GM12878 (cell line): ENCODE measurements around the gene MICALL1. TPM values are rescaled to one million over a fixed set of nuclear protein-coding genes. Genes with fewer than 3 reads are reported as not detected.

Source experiments
- CHD4 ChIP-seq: fragments of 200-600 bp; sonication (generic); IDR thresholded peaks from 2 replicates; pipeline ENCODE4 v1.6.1; 2016; ENCODE audit warnings: mild to moderate bottlenecking
- EGR1 ChIP-seq, 2 experiments: IDR thresholded peaks; 1 replicate in 1 of 2; 2 replicates in 1 of 2; pipeline ENCODE4 v1.6.1; 2011 to 2012; ENCODE audit warnings: low read depth in 2 of 2, low read length in 2 of 2, borderline replicate concordance in 1 of 2, mild to moderate bottlenecking in 1 of 2, moderate library complexity in 1 of 2
- ETV6 ChIP-seq, 2 experiments: fragments of 450-650 bp in 1 of 2; IDR thresholded peaks in 1 of 2; conservative IDR thresholded peaks in 1 of 2; 2 replicates each; pipeline ENCODE4 v1.6.1; 2014; ENCODE audit warnings: antibody characterized with exemption in 1 of 2, borderline replicate concordance in 1 of 2, low read depth in 1 of 2, mild to moderate bottlenecking in 1 of 2, moderate library complexity in 1 of 2
- HDAC2 ChIP-seq: fragments of 200-600 bp; sonication (generic); IDR thresholded peaks from 2 replicates; pipeline ENCODE4 v1.6.1; 2017
- NR2C1 ChIP-seq: fragments of 450-650 bp; IDR thresholded peaks from 2 replicates; pipeline ENCODE4 v1.6.1; 2017; ENCODE audit warnings: antibody characterized with exemption, mild to moderate bottlenecking, moderate library complexity
- NR2F1 ChIP-seq: fragments of 450-650 bp; conservative IDR thresholded peaks from 2 replicates; pipeline ENCODE4 v1.6.1; 2017; ENCODE audit warnings: mild to moderate bottlenecking
- NRF1 ChIP-seq: conservative IDR thresholded peaks from 2 replicates; pipeline ENCODE4 v1.6.1; 2011; ENCODE audit warnings: mild to moderate bottlenecking, low read depth, low read length, improper control_type of control experiment
- TCF3 ChIP-seq: IDR thresholded peaks from 2 replicates; pipeline ENCODE4 v1.6.1; 2012; ENCODE audit warnings: low read depth, mild to moderate bottlenecking, low read length, borderline replicate concordance; ENCODE audit not compliant: insufficient read depth
- ZNF217 ChIP-seq: fragments of 450-650 bp; IDR thresholded peaks from 2 replicates; pipeline ENCODE4 v1.6.1; 2017; ENCODE audit warnings: antibody characterized with exemption, mild to moderate bottlenecking
- ZNF274 ChIP-seq: IDR thresholded peaks from one replicate; pipeline ENCODE4 v1.8.0; 2011; ENCODE audit not compliant: insufficient read length, insufficient read depth
- polyA plus RNA-seq, 11 experiments: library from polyadenylated mRNA; depleted of rRNA in 4 of 11; unstranded in 6 of 11; stranded (reverse) in 5 of 11; fragments of >200 nt; fragmentation: Nextera tagmentation in 4 of 11; fragmentation: Illumina TruSeq in 1 of 11; extraction: Ambion mirVana in 4 of 11; extraction: Trizol in 1 of 11; gene quantifications; 1 replicate in 1 of 11; 2 replicates in 10 of 11; pipeline versions ENCODE4 v1.2.1 to v1.2.3, GENCODE V29; 2011 to 2016; ENCODE audit warnings: inconsistent platforms in 2 of 11, missing spikeins in 2 of 11, low read depth in 1 of 11
- total RNA-seq, 4 experiments: library from RNA; depleted of rRNA in 3 of 4; stranded (reverse); fragments of >200 nt in 3 of 4; fragmentation: Illumina TruSeq in 1 of 4; extraction: Trizol in 1 of 4; gene quantifications; 2 replicates each; pipeline versions ENCODE4 v1.2.1 to v1.2.3, GENCODE V29; 2013 to 2021
- TF ChIP-seq, protein P1 (sequence below): fragments of 450-650 bp; IDR thresholded peaks from 2 replicates; pipeline ENCODE4 v1.6.1; 2017; ENCODE audit warnings: mild to moderate bottlenecking, moderate library complexity
- TF ChIP-seq, protein P2 (sequence below): IDR thresholded peaks from 2 replicates; pipeline ENCODE4 v1.6.1; 2011; ENCODE audit warnings: borderline replicate concordance, low read depth, mild to moderate bottlenecking, moderate library complexity, mixed read lengths, low read length; ENCODE audit not compliant: insufficient read depth; ENCODE audit errors: extremely low read length
- TF ChIP-seq, protein P3 (sequence below): fragments of 450-650 bp; IDR thresholded peaks from 2 replicates; pipeline ENCODE4 v1.6.1; 2017; ENCODE audit warnings: mild to moderate bottlenecking, moderate library complexity
- TF ChIP-seq, protein P4 (sequence below): fragments of 450-650 bp; IDR thresholded peaks from 2 replicates; pipeline ENCODE4 v1.6.1; 2017; ENCODE audit warnings: mild to moderate bottlenecking
- TF ChIP-seq, protein P5 (sequence below): IDR thresholded peaks from 2 replicates; pipeline ENCODE4 v1.6.1; 2012; ENCODE audit warnings: low read depth, low read length, improper control_type of control experiment

Gene MICALL1
- total and polyA plus RNA-seq, 10 of the 15 experiments (the other 5 are each of a cell fraction or from before 2014, with no cell fraction given): 0.72 to 30.7 (median 7.8) TPM

DNA sequence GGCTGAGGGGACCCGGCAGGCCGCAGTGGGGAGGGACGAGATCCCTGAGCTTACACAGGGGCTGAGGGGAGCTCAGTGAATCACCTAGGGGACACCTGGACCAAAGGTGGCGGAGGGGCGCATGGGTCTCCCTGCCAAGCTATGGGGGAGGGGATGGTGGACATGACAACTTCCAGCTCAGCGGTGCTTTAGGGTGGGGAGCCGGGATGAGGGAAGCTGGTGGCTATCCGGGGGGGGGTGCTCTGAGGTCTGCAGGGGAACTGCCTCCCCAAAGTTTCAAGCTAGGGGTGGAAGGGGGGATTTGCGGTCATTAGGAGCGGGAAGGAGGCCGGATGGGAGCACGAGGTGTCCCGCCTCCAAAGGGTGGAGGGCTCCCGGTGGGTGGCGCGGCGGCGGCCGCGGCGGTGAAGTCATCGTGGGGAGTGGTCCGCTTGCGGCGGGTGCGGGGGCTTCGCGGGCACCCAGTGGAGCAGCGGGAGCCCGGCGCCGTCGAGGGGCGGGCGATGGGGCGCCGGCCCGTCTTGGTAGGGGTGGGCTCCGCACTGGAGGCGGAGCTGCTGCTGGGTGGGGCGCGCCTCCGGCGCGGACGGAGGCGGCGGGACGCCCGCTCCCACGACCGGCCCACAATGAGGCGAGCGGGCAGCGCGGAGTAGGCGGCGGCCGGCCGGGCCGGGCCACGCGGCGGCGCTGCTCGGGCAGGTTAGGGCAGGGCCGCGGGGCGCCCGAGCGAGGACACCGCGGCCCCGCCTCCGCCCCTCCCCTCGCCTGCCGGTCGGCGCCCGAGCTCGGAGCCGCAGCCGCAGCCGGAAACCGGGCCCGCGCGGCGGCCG, at the start of gene MICALL1 (continued):
- TF ChIP-seq, protein P1, sequence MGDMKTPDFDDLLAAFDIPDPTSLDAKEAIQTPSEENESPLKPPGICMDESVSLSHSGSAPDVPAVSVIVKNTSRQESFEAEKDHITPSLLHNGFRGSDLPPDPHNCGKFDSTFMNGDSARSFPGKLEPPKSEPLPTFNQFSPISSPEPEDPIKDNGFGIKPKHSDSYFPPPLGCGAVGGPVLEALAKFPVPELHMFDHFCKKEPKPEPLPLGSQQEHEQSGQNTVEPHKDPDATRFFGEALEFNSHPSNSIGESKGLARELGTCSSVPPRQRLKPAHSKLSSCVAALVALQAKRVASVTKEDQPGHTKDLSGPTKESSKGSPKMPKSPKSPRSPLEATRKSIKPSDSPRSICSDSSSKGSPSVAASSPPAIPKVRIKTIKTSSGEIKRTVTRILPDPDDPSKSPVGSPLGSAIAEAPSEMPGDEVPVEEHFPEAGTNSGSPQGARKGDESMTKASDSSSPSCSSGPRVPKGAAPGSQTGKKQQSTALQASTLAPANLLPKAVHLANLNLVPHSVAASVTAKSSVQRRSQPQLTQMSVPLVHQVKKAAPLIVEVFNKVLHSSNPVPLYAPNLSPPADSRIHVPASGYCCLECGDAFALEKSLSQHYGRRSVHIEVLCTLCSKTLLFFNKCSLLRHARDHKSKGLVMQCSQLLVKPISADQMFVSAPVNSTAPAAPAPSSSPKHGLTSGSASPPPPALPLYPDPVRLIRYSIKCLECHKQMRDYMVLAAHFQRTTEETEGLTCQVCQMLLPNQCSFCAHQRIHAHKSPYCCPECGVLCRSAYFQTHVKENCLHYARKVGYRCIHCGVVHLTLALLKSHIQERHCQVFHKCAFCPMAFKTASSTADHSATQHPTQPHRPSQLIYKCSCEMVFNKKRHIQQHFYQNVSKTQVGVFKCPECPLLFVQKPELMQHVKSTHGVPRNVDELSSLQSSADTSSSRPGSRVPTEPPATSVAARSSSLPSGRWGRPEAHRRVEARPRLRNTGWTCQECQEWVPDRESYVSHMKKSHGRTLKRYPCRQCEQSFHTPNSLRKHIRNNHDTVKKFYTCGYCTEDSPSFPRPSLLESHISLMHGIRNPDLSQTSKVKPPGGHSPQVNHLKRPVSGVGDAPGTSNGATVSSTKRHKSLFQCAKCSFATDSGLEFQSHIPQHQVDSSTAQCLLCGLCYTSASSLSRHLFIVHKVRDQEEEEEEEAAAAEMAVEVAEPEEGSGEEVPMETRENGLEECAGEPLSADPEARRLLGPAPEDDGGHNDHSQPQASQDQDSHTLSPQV: no peak
- TF ChIP-seq, protein P2, sequence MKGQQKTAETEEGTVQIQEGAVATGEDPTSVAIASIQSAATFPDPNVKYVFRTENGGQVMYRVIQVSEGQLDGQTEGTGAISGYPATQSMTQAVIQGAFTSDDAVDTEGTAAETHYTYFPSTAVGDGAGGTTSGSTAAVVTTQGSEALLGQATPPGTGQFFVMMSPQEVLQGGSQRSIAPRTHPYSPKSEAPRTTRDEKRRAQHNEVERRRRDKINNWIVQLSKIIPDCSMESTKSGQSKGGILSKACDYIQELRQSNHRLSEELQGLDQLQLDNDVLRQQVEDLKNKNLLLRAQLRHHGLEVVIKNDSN: no peak
- no peak for TF ChIP-seq ZNF217
- TF ChIP-seq HDAC2: no peak
- TF ChIP-seq EGR1 (IDR thresholded peaks at IDR 0.05; ENCODE audit: borderline replicate concordance in 1 of 2, low read depth in 2 of 2, low read length in 2 of 2): peak in 1 of 2 experiments; percentile 67; a peak in 1 of 3 replicates
- TF ChIP-seq, protein P3, sequence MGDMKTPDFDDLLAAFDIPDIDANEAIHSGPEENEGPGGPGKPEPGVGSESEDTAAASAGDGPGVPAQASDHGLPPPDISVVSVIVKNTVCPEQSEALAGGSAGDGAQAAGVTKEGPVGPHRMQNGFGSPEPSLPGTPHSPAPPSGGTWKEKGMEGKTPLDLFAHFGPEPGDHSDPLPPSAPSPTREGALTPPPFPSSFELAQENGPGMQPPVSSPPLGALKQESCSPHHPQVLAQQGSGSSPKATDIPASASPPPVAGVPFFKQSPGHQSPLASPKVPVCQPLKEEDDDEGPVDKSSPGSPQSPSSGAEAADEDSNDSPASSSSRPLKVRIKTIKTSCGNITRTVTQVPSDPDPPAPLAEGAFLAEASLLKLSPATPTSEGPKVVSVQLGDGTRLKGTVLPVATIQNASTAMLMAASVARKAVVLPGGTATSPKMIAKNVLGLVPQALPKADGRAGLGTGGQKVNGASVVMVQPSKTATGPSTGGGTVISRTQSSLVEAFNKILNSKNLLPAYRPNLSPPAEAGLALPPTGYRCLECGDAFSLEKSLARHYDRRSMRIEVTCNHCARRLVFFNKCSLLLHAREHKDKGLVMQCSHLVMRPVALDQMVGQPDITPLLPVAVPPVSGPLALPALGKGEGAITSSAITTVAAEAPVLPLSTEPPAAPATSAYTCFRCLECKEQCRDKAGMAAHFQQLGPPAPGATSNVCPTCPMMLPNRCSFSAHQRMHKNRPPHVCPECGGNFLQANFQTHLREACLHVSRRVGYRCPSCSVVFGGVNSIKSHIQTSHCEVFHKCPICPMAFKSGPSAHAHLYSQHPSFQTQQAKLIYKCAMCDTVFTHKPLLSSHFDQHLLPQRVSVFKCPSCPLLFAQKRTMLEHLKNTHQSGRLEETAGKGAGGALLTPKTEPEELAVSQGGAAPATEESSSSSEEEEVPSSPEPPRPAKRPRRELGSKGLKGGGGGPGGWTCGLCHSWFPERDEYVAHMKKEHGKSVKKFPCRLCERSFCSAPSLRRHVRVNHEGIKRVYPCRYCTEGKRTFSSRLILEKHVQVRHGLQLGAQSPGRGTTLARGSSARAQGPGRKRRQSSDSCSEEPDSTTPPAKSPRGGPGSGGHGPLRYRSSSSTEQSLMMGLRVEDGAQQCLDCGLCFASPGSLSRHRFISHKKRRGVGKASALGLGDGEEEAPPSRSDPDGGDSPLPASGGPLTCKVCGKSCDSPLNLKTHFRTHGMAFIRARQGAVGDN: no peak
- TF ChIP-seq ZNF274: no peak
- TF ChIP-seq ETV6 (conservative IDR thresholded peaks at IDR 0.05 in 1 of 2, IDR thresholded peaks at IDR 0.05 in 1 of 2; ENCODE audit: borderline replicate concordance in 1 of 2, low read depth in 1 of 2): no peak
- no peak for TF ChIP-seq CHD4
- TF ChIP-seq NRF1: no peak
- TF ChIP-seq, protein P4, sequence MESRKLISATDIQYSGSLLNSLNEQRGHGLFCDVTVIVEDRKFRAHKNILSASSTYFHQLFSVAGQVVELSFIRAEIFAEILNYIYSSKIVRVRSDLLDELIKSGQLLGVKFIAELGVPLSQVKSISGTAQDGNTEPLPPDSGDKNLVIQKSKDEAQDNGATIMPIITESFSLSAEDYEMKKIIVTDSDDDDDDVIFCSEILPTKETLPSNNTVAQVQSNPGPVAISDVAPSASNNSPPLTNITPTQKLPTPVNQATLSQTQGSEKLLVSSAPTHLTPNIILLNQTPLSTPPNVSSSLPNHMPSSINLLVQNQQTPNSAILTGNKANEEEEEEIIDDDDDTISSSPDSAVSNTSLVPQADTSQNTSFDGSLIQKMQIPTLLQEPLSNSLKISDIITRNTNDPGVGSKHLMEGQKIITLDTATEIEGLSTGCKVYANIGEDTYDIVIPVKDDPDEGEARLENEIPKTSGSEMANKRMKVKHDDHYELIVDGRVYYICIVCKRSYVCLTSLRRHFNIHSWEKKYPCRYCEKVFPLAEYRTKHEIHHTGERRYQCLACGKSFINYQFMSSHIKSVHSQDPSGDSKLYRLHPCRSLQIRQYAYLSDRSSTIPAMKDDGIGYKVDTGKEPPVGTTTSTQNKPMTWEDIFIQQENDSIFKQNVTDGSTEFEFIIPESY: no peak
- TF ChIP-seq NR2F1: 0 out of 2 replicates have a peak, but pooled peaks have one; percentile 12
- TF ChIP-seq NR2C1: no peak
- TF ChIP-seq TCF3: no peak
- TF ChIP-seq, protein P5, sequence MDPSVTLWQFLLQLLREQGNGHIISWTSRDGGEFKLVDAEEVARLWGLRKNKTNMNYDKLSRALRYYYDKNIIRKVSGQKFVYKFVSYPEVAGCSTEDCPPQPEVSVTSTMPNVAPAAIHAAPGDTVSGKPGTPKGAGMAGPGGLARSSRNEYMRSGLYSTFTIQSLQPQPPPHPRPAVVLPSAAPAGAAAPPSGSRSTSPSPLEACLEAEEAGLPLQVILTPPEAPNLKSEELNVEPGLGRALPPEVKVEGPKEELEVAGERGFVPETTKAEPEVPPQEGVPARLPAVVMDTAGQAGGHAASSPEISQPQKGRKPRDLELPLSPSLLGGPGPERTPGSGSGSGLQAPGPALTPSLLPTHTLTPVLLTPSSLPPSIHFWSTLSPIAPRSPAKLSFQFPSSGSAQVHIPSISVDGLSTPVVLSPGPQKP: no peak
